Body of pancreas (tissue), 4 donors: ENCODE measurements around the gene ATF6. TPM values are rescaled to one million over a fixed set of nuclear protein-coding genes. Genes with fewer than 3 reads are reported as not detected.

Experiments
- ATAC-seq: fragments of 150-250 bp; one replicate; pipeline ENCODE4 v1.9.1; 2016
- DNase-seq, 4 donors: peaks; one replicate each; pipeline ENCODE4 v3.0.0-alpha.2; 2019
- H3K27ac ChIP-seq, 4 donors: fragments of 200-600 bp; sonication (generic); 1 replicate in 3 of 4; 2 replicates in 1 of 4; pipeline versions ENCODE4 v1.5.1 to v1.6.1; 2016 to 2019; ENCODE audit warnings: mild to moderate bottlenecking in 1 of 4, mixed read lengths in 1 of 4, moderate library complexity in 1 of 4
- H3K27me3 ChIP-seq, 2 donors: fragments of 200-600 bp; sonication (generic); one replicate each; pipeline ENCODE4 v1.6.0; 2016; ENCODE audit warnings: mild to moderate bottlenecking in 1 of 2
- H3K36me3 ChIP-seq, 2 donors: fragments of 200-600 bp; sonication (generic); replicated peaks in 1 of 2; 2 replicates each; pipeline ENCODE4 v1.5.1; 2016; ENCODE audit warnings: low read depth in 2 of 2; ENCODE audit not compliant: insufficient read depth in 1 of 2
- H3K4me1 ChIP-seq: fragments of 200-600 bp; sonication (generic); one replicate; pipeline ENCODE4 v1.6.0; 2016
- H3K4me3 ChIP-seq, 2 donors: fragments of 200-600 bp; sonication (generic); 1 replicate in 1 of 2; 2 replicates in 1 of 2; pipeline ENCODE4 v1.5.1; 2016 to 2019
- H3K9me3 ChIP-seq, 3 donors: fragments of 200-600 bp; sonication (generic); 1 replicate in 2 of 3; 2 replicates in 1 of 3; pipeline ENCODE4 v1.5.1; 2016
- CTCF ChIP-seq, 7 experiments: fragments of 450-650 bp in 4 of 7; fragments of 200-600 bp in 3 of 7; sonication (generic) in 3 of 7; IDR thresholded peaks; one replicate each; pipeline ENCODE4 v1.5.1; 2016 to 2019; ENCODE audit warnings: antibody characterized with exemption in 7 of 7
- POLR2A ChIP-seq, 3 donors: fragments of 450-650 bp; IDR thresholded peaks; one replicate each; pipeline ENCODE4 v1.6.1; 2016; ENCODE audit warnings: antibody characterized with exemption in 3 of 3, mild to moderate bottlenecking in 2 of 3
- WGBS, 2 donors: methylation state at CpG; one replicate each; pipeline ENCODE4 v1.1.5; 2017; 5-methylcytosine and 5-hydroxymethylcytosine counted together
- intact Hi-C: fragments of 100-400 bp; cut with DNase I; formaldehyde crosslinking; loops from one replicate; pipeline ENCODE4 v1.15.1; 2023
- total RNA-seq, 2 donors: library from RNA; depleted of rRNA; stranded (reverse); fragments of >200 nt; gene quantifications; one replicate each; pipeline ENCODE4 v1.1.0, GENCODE V29; 2016

ATF6 gene
- total RNA-seq, 2 donors from 2014 or later = 12.5 to 16.3 TPM

GRCh38 chr1:161943737-161944136 is 177.6 kb downstream of the ATF6 start:
- H3K4me3 ChIP-seq = no peak overlapping the region
- H3K36me3 ChIP-seq = peaks cover 0 to 4% of the 10 kb centered on the region in 2 donors
- WGBS, 2 donors = 19 to 41% methylated on average over 1 of the region's 1 CpG
- H3K9me3 ChIP-seq = no peaks in the 10 kb centered on the region
- no peaks in the 10 kb centered on the region for H3K27me3 ChIP-seq
- H3K27ac ChIP-seq = no peak overlapping the region
- intact Hi-C loops = no loop called here
- DNase-seq = no peak
- no peaks in the 10 kb centered on the region for H3K4me1 ChIP-seq
- ATAC-seq = no peak
- TF ChIP-seq CTCF (IDR thresholded peaks at IDR 0.05) (no peak), POLR2A (IDR thresholded peaks at IDR 0.05) (no peak)

- no peak for TF ChIP-seq POLR2A (IDR thresholded peaks at IDR 0.05)
- TF ChIP-seq CTCF (IDR thresholded peaks at IDR 0.05) = no peak
- H3K27me3 ChIP-seq = no peaks in the 10 kb centered on the region
- intact Hi-C loops = no loop called here
- no peak for DNase-seq
- H3K36me3 ChIP-seq = peaks cover 0 to 4% of the 10 kb centered on the region in 2 donors
- H3K27ac ChIP-seq = no peak overlapping the region
- H3K4me1 ChIP-seq = no peaks in the 10 kb centered on the region
- WGBS, 2 donors = 90% methylated on average over 2 of the region's 2 CpGs
- no peaks in the 10 kb centered on the region for H3K9me3 ChIP-seq
- no peak for ATAC-seq
- H3K4me3 ChIP-seq = no peak overlapping the region
Observed at GRCh38 chr1:161944381-161944780, 178.3 kb downstream of the ATF6 start.

- no peak overlapping the region for H3K4me3 ChIP-seq
- peaks cover 0 to 4% of the 10 kb centered on the region in 2 donors for H3K36me3 ChIP-seq
- no peak for TF ChIP-seq POLR2A (IDR thresholded peaks at IDR 0.05)
- no peak for TF ChIP-seq CTCF (IDR thresholded peaks at IDR 0.05)
- intact Hi-C loops = no loop called here
- 78 to 85% methylated on average over 3 of the region's 3 CpGs for WGBS, 2 donors
- no peaks in the 10 kb centered on the region for H3K27me3 ChIP-seq
- no peak overlapping the region for H3K27ac ChIP-seq
- no peak for ATAC-seq
- no peaks in the 10 kb centered on the region for H3K4me1 ChIP-seq
- no peaks in the 10 kb centered on the region for H3K9me3 ChIP-seq
- no peak for DNase-seq
Observed at GRCh38 chr1:161945306-161946060, 179.4 kb downstream of the ATF6 start.

GRCh38 chr1:161946071-161946987 is 180.2 kb downstream of the ATF6 start:
- H3K27ac ChIP-seq = no peak overlapping the region
- H3K27me3 ChIP-seq = no peaks in the 10 kb centered on the region
- no peak overlapping the region for H3K4me3 ChIP-seq
- no peaks in the 10 kb centered on the region for H3K4me1 ChIP-seq
- intact Hi-C loops = no loop called here
- H3K9me3 ChIP-seq = no peaks in the 10 kb centered on the region
- 90 to 93% methylated on average over 5 of the region's 5 CpGs for WGBS, 2 donors
- TF ChIP-seq CTCF (IDR thresholded peaks at IDR 0.05) (no peak), POLR2A (IDR thresholded peaks at IDR 0.05) (no peak)
- H3K36me3 ChIP-seq = peaks cover 0 to 4% of the 10 kb centered on the region in 2 donors
- DNase-seq (no peak), ATAC-seq (no peak)
